ENCODE results near the gene CPE. TPM values are rescaled to one million over a fixed set of nuclear protein-coding genes. Genes with fewer than 3 reads are reported as not detected.
"Not testable (repeated sequence)": the region's sequence is repeated elsewhere in the genome, so short reads cannot be mapped to it uniquely, and the experiment has no call there.

CPE gene
- polyA plus RNA-seq = not detected

DNA sequence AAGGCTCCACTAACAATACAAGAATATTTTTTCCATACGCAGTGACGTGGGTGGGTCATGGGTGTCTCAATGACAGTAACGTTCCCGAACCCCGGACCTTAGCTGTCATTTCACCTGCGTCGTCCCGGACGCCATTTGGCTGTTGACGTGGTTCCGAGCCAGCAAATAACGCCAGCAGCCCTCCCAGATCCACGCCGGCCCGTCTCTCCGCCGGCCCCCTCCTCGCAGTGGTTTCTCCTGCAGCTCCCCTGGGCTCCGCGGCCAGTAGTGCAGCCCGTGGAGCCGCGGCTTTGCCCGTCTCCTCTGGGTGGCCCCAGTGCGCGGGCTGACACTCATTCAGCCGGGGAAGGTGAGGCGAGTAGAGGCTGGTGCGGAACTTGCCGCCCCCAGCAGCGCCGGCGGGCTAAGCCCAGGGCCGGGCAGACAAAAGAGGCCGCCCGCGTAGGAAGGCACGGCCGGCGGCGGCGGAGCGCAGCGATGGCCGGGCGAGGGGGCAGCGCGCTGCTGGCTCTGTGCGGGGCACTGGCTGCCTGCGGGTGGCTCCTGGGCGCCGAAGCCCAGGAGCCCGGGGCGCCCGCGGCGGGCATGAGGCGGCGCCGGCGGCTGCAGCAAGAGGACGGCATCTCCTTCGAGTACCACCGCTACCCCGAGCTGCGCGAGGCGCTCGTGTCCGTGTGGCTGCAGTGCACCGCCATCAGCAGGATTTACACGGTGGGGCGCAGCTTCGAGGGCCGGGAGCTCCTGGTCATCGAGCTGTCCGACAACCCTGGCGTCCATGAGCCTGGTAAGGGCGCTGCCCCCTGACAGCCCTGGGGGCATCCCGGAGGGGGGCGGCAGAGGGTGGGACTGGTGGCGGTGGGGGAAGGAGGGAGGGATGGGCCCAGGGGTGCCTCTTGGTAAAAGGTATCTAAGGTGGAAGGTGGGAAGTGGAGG is at the start of gene CPE:
Gene CPE (plus strand): TSS at position 264 of the 933 bp plus-strand sequence. CDS start 214 bp downstream, at position 478.
- no peaks in the 10 kb centered on the region for H3K36me3 Mint-ChIP-seq
- peaks cover 0 to 5% of the 10 kb centered on the region in 2 donors for H3K4me1 Mint-ChIP-seq
- H3K4me3 Mint-ChIP-seq = peak within 1 kb of the TSS in 4 of 5 donors; percentile 7 to 53 (median 26)
- H3K9me3 Mint-ChIP-seq = peaks cover 0 to 6% (median 0%) of the 10 kb centered on the region in 6 donors
- H3K27ac Mint-ChIP-seq = no peak within 1 kb of the TSS
- DNase-seq = peak; percentile 11 to 36 (median 17)
- peaks cover 6 to 29% (median 17%) of the 10 kb centered on the region in 3 donors for H3K27me3 Mint-ChIP-seq (ENCODE audit: low read depth in 3 of 3)

DNA sequence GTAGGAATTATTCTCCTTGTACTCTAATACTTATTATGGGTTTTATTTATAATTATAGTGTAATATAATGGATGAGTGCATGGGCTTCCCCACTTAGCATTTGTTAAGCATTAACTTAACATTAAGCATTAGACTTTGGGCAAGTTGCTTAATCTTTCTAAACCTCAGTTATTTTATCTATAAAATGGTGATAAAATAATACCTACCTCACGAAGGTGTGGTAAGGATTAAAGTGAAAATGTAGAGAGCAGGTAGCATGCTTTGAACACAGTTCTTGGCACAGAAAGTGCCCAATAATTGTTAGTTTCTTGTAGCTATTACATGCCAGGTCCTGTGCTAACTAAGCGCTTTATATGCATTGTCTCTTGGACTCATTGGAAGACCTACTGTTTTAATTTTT is 48.7 kb upstream of the CPE start:
- H3K4me1 Mint-ChIP-seq = peaks cover 0 to 37% of the 10 kb centered on the region in 2 donors
- H3K9me3 Mint-ChIP-seq = no peaks in the 10 kb centered on the region
- no peak overlapping the region for H3K27ac Mint-ChIP-seq
- H3K36me3 Mint-ChIP-seq = peaks cover 0 to 6% (median 0%) of the 10 kb centered on the region in 3 donors
- peaks cover 0 to 1% (median 0%) of the 10 kb centered on the region in 3 donors for H3K27me3 Mint-ChIP-seq (ENCODE audit: low read depth in 3 of 3)
- no peak for DNase-seq
- H3K4me3 Mint-ChIP-seq = no peak overlapping the region

DNA sequence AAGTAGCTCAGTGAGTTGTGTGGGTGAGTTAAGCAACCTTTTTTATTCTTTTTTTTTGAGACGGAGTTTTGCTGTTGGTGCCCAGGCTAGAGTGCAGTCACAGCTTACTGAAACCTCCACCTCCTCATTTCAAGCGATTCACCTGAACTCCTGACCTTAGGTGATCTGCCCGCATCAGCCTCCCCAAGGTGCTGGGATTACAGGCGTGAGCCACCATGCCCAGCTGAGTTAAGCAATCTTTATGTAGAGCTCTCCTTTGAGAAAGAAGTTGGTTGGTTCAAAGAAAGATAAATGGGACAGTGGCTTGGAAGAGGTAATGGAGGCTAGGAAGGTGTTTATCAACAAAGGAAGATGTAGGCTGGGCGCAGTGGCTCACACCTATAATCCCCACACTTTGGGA is 48.1 kb upstream of the CPE start:
- Mint-ChIP-seq H3K27me3 (ENCODE audit: low read depth in 3 of 3) (no peaks in the 10 kb centered on the region), H3K27ac (peak overlapping the region in 2 of 6 donors; percentile 2 to 31), H3K4me1 (peaks cover 0 to 34% of the 10 kb centered on the region in 2 donors), H3K9me3 (no peaks in the 10 kb centered on the region), H3K36me3 (peaks cover 0 to 10% (median 0%) of the 10 kb centered on the region in 3 donors), H3K4me3 (no peak overlapping the region)
- no peak for DNase-seq

DNA sequence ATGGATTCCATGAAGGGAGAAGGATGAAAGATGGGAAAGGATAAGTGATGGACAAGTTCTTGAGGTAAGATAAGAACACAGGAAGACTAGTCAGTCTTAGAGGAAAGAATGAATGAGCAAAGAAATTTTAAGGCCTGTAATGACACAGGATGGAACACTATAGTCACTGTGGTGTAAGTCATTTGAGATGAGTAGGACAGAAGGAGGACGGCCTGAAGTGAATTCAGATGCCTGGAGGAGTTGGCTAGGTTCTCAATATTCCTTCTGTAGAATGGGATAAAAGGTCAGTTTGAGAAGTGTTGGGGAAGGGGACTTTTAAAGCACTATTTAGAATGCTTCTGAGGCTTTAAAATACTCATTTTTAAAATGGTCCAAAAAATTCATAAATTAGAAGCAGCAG is 47.4 kb upstream of the CPE start:
- no peak for DNase-seq
- H3K9me3 Mint-ChIP-seq = no peaks in the 10 kb centered on the region
- H3K36me3 Mint-ChIP-seq = peaks cover 0 to 10% (median 0%) of the 10 kb centered on the region in 3 donors
- peaks cover 0 to 27% of the 10 kb centered on the region in 2 donors for H3K4me1 Mint-ChIP-seq
- H3K4me3 Mint-ChIP-seq = no peak overlapping the region
- H3K27ac Mint-ChIP-seq = peak overlapping the region in 2 of 6 donors; percentile 11 to 60
- no peaks in the 10 kb centered on the region for H3K27me3 Mint-ChIP-seq (ENCODE audit: low read depth in 3 of 3)

DNA sequence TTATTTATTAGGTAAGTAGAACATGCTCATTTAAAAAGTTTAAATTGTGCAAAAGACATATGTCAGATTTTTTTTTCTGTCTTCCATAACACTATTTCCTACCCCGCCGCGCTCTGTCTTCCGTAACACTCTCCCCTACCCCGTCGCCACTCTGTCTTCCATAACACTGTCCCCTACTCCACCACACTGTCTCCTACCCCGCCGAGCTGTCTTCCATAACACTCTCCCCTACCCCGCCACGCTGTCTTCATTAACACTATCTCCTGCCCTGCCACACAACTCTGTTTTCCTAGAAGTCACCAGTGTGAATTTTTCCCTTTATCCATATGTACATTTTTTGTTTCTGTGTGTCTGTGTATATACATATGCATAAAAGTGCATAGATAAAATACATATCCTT is 47.0 kb upstream of the CPE start:
- no peaks in the 10 kb centered on the region for H3K9me3 Mint-ChIP-seq
- peak overlapping the region in 1 of 5 donors; percentile 19 for H3K4me3 Mint-ChIP-seq
- H3K36me3 Mint-ChIP-seq = peaks cover 0 to 10% (median 0%) of the 10 kb centered on the region in 3 donors
- H3K27me3 Mint-ChIP-seq (ENCODE audit: low read depth in 3 of 3) = no peaks in the 10 kb centered on the region
- no peak for DNase-seq
- peak overlapping the region in 2 of 6 donors; percentile 11 to 53 for H3K27ac Mint-ChIP-seq
- H3K4me1 Mint-ChIP-seq = peaks cover 0 to 26% of the 10 kb centered on the region in 2 donors

DNA sequence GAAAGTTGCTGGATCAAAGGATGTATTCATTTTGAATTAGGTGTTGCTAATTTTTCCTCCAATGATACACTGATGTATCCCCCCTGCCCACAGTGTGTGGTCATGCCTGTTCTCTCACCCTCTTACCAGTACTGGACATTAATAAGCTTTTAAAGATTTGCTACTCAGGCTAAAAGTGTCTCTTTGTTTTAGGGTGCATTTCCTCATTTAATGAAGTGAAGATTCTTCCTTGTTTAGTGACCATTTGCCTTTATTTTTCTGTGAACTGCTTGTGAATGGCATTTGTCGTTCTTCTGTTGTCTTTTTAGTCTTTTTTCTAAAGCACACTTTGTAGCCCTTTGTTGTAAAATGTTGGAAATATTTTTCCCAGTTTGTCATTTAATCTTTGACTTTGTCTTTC is 46.3 kb upstream of the CPE start:
- no peaks in the 10 kb centered on the region for H3K27me3 Mint-ChIP-seq (ENCODE audit: low read depth in 3 of 3)
- H3K4me1 Mint-ChIP-seq = peaks cover 0 to 26% of the 10 kb centered on the region in 2 donors
- H3K9me3 Mint-ChIP-seq = no peaks in the 10 kb centered on the region
- H3K36me3 Mint-ChIP-seq = peaks cover 0 to 14% (median 0%) of the 10 kb centered on the region in 3 donors
- peak overlapping the region in 2 of 6 donors; percentile 36 to 53 for H3K27ac Mint-ChIP-seq
- H3K4me3 Mint-ChIP-seq = peak overlapping the region in 1 of 5 donors; percentile 2
- DNase-seq = no peak

DNA sequence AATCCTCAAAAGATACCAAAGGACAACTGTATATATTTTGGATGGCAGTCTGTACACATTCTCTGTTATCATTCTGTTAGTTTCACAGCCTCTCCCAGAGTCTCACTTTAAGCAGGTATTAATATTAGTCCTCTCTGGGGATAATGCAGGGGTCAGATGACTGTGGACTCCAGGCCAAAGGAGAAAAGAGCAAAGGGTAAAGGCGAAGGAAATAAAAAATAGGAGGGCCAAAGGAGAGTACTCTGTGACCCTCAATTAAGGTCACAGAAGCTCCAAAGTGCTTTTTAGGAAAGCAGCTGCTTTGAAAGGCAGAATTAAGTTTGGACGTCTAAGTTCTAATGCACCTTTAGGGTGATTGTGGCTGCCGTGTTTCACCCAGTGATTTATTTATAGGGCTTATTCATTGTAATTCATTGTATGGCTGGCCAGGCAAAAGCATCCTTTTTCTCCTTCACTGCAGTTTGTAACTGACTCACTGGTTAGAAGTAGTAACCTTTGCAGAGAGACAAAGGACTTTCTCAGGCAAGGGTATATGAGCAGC is 43.6 kb upstream of the CPE start:
- H3K36me3 Mint-ChIP-seq = peaks cover 0 to 17% (median 0%) of the 10 kb centered on the region in 3 donors
- H3K4me1 Mint-ChIP-seq = peaks cover 0 to 25% of the 10 kb centered on the region in 2 donors
- no peaks in the 10 kb centered on the region for H3K27me3 Mint-ChIP-seq (ENCODE audit: low read depth in 3 of 3)
- H3K27ac Mint-ChIP-seq = peak overlapping the region in 1 of 6 donors; percentile 44
- DNase-seq = no peak
- no peak overlapping the region for H3K4me3 Mint-ChIP-seq
- no peaks in the 10 kb centered on the region for H3K9me3 Mint-ChIP-seq

DNA sequence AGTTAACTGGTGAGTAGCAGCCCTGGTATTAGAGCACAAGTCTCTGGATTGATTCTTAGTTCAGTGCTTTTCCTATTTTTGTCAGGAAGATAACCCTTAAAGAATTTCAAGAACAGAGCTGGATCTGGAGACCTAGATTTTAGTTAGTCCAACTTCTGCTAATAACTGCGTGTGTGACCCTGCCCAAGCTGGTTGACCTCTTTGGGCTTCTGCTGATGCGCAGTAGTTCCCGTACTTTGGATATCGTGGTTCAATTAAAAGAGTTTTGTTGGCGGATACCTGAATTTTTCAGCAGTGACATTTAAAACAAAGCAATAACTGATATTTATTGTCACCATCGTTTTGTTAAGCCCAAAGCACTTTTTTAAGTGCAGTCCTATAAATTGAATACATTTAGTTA is 42.1 kb upstream of the CPE start:
- peaks cover 0 to 12% of the 10 kb centered on the region in 2 donors for H3K4me1 Mint-ChIP-seq
- no peaks in the 10 kb centered on the region for H3K27me3 Mint-ChIP-seq (ENCODE audit: low read depth in 3 of 3)
- H3K36me3 Mint-ChIP-seq = peaks cover 0 to 26% (median 0%) of the 10 kb centered on the region in 3 donors
- H3K27ac Mint-ChIP-seq = peak overlapping the region in 1 of 6 donors; percentile 67
- no peak for DNase-seq
- no peaks in the 10 kb centered on the region for H3K9me3 Mint-ChIP-seq
- no peak overlapping the region for H3K4me3 Mint-ChIP-seq

DNA sequence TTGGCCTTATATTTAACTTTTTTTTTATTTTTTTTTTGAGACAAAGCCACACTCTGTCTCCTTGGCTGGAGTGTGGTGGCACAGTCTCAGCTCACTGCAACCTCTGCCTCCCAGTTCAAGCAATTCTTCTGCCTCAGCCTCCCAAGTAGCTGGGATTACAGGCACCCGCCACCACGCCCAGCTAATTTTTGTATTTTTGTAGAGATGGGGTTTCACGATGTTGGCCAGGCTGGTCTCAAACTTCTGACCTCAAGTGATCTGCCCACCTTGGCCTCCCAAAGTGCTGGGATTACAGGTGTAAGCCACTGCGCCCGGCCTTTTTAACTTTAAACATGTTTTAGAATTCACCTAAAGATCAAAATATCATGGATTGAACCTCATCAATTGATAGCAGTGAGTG is 36.5 kb upstream of the CPE start:
- not testable (repeated sequence) for H3K27ac Mint-ChIP-seq; H3K4me1 Mint-ChIP-seq; H3K4me3 Mint-ChIP-seq; H3K9me3 Mint-ChIP-seq; DNase-seq; H3K27me3 Mint-ChIP-seq (ENCODE audit: low read depth in 3 of 3)
- peaks cover 0 to 19% (median 0%) of the 10 kb centered on the region in 3 donors for H3K36me3 Mint-ChIP-seq

DNA sequence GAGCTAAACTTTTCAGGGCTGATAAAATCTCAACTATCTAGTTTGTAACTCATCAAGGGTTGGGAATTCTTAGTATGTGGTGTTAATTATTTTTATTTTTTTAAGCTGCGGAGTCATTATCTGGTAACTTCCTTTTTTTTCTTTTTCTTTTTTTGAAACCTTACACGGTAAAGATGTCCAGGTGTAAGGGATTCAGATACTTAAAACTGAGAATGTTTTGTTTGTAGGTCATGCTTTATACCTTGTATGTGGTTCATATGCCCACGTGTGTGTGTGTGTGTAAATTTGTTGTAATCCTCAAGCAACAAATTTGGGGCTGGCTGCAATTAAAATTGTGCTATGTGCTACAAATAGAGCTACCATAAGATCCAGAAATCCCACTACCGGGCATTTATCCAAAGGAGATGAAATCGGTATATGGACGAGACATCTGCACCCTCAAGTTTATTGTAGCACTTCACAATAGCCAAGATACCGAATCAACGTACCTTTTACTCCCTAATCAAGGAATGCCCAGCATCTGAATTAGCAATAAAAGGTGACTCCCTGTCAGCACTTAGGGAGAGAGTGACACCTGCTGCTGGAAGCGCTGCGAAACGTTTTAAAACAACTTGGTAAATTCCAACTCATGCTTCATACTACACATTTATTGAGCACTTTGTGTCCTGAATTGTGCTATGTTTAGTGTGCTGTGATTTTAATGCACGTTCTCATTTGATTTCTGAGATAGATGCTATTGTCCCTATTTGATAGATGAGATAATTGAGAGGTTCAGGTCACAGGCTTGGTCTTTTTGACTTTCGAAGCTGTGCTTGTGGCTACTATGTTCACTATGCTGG is 35.2 kb upstream of the CPE start:
- DNase-seq = no peak
- H3K27ac Mint-ChIP-seq = peak overlapping the region in 1 of 6 donors; percentile 42
- no peaks in the 10 kb centered on the region for H3K9me3 Mint-ChIP-seq

DNA sequence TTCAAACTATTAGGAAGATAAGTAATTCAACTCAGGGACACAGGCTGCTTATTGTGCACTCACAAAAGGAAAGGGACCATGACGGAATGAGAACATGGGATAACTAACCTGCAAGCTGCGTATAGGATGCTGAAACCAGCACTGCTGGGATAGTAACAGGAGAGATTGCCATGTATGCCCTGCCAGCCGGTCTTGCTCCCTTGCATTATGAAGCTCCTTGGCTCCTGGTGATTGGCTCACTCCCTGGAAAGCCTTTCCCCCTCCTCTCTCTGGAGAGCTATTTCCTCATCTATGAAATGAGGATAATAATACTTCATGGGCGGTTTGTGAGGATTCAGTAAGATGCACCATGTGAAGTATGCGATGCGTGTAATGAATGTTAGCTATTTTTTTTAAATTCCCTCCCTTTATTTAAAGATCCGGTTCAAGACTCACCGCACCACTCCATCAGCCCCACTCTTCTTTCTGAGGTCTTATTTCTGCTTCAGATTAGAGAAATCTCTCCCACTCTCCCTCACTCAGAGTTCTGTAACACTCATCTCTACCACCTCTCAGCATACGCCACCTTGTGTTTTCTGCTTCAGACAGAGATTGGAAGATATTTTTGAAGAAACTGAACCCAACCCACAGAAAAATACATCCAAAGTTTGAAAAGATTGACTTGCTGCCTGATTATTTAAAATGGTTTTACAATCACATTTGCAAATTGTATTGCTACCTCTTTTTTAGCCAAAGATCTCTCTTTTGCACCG is 33.0 kb upstream of the CPE start:
- no peak for DNase-seq

More for the DNA sequence above, 35.2 kb upstream of the CPE start:
- Mint-ChIP-seq H3K27me3 (ENCODE audit: low read depth in 3 of 3) (peaks cover 0 to 3% (median 2%) of the 10 kb centered on the region in 3 donors), H3K4me3 (no peak overlapping the region), H3K36me3 (peaks cover 0 to 16% (median 0%) of the 10 kb centered on the region in 3 donors), H3K4me1 (no peaks in the 10 kb centered on the region)

DNA sequence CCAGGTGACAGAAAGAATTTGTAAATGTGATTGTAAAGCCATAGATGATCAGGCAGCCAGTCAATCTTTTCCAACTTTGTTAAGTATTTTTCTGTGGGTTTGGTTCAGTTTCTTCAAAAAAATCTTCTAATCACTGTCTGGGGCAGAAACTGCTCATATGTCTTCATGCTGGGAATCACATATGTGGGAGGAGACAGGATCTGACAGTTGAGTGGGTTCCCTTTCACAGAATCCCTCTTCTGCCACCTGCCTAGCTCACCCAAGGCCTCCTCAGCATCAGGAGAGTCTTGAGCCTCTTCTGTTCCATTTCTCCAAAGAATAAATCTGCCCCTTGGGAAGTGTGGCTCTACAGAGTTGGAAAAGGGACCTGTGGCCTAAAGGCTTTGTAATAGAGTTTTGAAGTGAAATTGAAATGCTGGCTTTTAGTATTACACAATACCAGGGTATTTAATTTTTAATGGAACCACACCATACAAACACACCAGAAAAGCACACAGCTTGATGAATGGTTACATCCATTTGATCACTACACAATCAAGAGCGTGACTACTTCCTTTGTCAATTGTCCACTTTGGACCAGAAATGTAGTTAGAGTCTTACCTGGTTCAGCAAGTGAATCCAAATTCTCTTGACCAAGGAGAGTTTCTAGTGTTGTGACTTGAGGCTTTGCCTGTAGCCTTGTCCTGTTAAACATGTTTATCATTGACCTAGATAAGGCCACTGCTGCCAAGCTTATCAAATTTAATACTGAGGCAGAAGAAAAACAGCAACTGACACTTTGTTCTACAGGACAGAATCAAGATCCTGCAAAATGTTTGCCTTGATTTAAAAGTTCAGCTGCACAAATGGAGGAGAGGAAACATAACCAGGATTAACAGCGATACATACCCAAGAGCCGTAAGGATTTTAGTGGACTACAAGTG is 30.9 kb upstream of the CPE start:
- H3K36me3 Mint-ChIP-seq = peaks cover 0 to 5% (median 0%) of the 10 kb centered on the region in 3 donors
- no peaks in the 10 kb centered on the region for H3K9me3 Mint-ChIP-seq
- no peaks in the 10 kb centered on the region for H3K4me1 Mint-ChIP-seq
- no peak overlapping the region for H3K27ac Mint-ChIP-seq
- H3K4me3 Mint-ChIP-seq = no peak overlapping the region
- DNase-seq = no peak
- peaks cover 0 to 14% (median 3%) of the 10 kb centered on the region in 3 donors for H3K27me3 Mint-ChIP-seq (ENCODE audit: low read depth in 3 of 3)

More for the DNA sequence above, 33.0 kb upstream of the CPE start:
- no peaks in the 10 kb centered on the region for H3K9me3 Mint-ChIP-seq
- no peak overlapping the region for H3K27ac Mint-ChIP-seq
- H3K4me3 Mint-ChIP-seq = no peak overlapping the region
- H3K27me3 Mint-ChIP-seq (ENCODE audit: low read depth in 3 of 3) = peaks cover 2 to 3% (median 3%) of the 10 kb centered on the region in 3 donors
- peaks cover 0 to 8% (median 0%) of the 10 kb centered on the region in 3 donors for H3K36me3 Mint-ChIP-seq
- no peaks in the 10 kb centered on the region for H3K4me1 Mint-ChIP-seq

All from immature natural killer cell (primary cell).